ENCODE data around the gene GNPNAT1. TPM values are rescaled to one million over a fixed set of nuclear protein-coding genes. Genes with fewer than 3 reads are reported as not detected.
"Not testable (repeated sequence)": the region's sequence is repeated elsewhere in the genome, so short reads cannot be mapped to it uniquely, and the experiment has no call there.

The GNPNAT1 gene
- total RNA-seq, 1 donor from 2014 or later = 45.9 TPM

DNA sequence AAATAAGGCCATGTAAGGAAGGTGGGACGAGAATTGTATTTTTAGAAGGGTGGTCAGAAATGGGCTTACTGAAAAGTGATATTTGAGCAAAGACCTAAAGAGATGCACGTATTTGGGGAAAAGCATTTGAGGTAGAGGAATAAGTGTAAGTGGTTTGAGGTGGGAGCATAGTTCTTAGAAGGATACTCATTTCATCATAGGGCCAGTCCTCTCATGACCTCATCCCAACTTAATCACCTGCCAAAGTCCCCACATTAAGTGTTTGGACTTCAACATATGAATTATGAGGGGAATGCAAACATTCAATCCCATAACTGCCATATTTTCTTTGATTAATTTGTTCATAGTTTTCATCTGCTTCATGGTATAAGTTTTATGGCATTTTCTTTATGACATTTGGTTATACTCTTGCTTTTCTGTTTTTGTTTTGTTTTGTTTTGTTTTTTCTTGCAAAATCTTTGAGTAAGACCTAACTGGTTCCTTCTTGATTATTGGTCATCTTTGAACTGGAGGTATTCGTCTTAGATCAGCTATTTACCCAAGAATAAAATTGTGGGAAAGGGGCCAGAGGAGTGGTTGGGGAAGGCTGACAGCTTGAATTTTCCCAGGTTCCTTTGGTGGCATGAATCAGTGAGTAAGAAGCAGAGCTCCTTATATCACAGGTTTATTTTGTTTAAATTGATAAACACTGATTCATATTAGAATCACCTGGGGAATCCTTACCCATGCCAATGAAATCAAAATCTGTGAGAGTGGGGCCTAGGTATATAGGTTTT, 24.2 kb downstream of the GNPNAT1 start:
- DNase-seq (ENCODE audit: low spot score) = no peak
- TF ChIP-seq, protein P1, sequence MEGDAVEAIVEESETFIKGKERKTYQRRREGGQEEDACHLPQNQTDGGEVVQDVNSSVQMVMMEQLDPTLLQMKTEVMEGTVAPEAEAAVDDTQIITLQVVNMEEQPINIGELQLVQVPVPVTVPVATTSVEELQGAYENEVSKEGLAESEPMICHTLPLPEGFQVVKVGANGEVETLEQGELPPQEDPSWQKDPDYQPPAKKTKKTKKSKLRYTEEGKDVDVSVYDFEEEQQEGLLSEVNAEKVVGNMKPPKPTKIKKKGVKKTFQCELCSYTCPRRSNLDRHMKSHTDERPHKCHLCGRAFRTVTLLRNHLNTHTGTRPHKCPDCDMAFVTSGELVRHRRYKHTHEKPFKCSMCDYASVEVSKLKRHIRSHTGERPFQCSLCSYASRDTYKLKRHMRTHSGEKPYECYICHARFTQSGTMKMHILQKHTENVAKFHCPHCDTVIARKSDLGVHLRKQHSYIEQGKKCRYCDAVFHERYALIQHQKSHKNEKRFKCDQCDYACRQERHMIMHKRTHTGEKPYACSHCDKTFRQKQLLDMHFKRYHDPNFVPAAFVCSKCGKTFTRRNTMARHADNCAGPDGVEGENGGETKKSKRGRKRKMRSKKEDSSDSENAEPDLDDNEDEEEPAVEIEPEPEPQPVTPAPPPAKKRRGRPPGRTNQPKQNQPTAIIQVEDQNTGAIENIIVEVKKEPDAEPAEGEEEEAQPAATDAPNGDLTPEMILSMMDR (IDR thresholded peaks at IDR 0.05) = no peak
- Mint-ChIP-seq H3K36me3 (ENCODE audit: low read depth) (peaks cover 18% of the 10 kb centered on the region), H3K27ac (ENCODE audit: unreplicated experiment) (no peak overlapping the region), H3K4me1 (ENCODE audit: low read depth) (peaks cover 3% of the 10 kb centered on the region), H3K4me3 (ENCODE audit: unreplicated experiment) (no peak overlapping the region), H3K9me3 (ENCODE audit: low read depth) (no peaks in the 10 kb centered on the region), H3K27me3 (ENCODE audit: low read depth) (no peaks in the 10 kb centered on the region)

DNA sequence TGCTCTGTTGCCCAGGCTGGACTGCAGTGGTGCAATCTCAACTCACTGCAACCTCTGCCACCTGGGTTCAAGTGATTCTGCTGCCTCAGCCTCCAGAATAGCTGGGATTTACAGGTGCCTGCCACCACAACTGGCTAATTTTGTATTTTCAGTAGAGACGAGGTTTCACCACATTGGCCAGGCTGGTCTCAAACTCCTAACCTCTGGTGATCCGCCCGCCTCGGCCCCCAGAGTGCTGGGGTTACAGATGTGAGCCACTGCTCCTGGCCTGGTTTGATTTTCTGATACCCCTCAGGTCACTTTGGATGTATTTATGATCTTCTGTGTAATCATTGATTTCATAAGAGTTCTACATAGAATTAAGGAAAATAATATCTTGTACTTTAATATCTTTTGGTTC, 28.5 kb downstream of the GNPNAT1 start:
- H3K36me3 Mint-ChIP-seq (ENCODE audit: low read depth); H3K27ac Mint-ChIP-seq (ENCODE audit: unreplicated experiment); DNase-seq (ENCODE audit: low spot score); H3K27me3 Mint-ChIP-seq (ENCODE audit: low read depth); H3K4me3 Mint-ChIP-seq (ENCODE audit: unreplicated experiment); H3K9me3 Mint-ChIP-seq (ENCODE audit: low read depth); H3K4me1 Mint-ChIP-seq (ENCODE audit: low read depth): not testable (repeated sequence)

DNA sequence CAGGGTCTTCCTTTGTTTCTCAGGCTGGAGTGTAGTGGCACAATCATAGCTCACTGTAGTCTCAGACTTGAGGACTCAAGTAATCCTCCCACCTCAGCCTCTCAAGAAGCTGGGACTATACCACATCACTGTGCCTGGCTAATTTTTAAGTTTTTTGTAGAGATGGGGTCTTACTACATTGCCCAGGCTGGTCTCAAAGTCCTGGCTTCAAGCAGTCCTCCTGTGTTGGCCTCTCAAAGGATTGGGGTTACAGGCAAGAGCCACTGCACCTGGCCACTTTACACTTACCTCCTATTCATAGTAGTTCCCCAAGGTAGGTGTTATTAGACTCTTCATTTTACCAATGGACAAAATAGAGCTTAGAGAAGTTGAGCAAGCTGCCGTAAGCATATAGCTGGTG, 32.3 kb downstream of the GNPNAT1 start:
- Mint-ChIP-seq H3K36me3 (ENCODE audit: low read depth) (peaks cover 3% of the 10 kb centered on the region), H3K27me3 (ENCODE audit: low read depth) (no peaks in the 10 kb centered on the region), H3K4me1 (ENCODE audit: low read depth) (no peaks in the 10 kb centered on the region), H3K9me3 (ENCODE audit: low read depth) (no peaks in the 10 kb centered on the region), H3K27ac (ENCODE audit: unreplicated experiment) (no peak overlapping the region), H3K4me3 (ENCODE audit: unreplicated experiment) (no peak overlapping the region)
- TF ChIP-seq, protein P1 (IDR thresholded peaks at IDR 0.05) = no peak
- no peak for DNase-seq (ENCODE audit: low spot score)

DNA sequence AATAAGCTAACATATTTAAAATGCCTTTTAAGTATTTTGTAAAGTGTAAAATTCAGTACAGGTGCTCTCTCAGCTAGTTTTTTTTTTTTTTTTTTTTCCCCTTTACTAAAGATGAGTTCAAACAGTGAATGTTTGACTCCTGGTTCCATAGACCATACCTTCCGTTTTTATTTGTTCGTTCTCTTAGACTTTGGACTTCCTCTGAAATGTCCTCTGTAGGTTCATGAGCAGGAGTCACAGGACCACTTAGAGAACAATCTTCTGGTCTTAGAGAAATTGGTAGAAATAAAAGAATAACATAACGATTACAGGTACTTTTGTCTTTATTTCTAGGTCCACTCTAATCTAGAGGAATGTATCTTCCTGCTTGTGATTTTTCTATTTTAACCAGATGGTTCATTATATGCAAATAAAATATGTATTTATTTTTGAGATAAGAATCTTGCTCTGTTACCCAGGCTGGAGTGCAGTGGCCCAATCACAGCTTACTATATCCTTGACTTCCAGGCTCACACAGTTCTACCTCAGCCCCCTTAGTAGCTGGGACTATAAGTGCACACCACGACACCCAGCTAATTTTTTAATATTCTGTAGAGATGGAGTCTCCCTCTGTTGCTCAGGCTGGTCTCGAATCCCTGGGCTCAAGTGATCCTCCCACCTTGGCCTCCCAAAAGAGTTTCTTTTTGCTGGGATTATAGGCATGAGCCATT, 35.6 kb downstream of the GNPNAT1 start:
- no peak overlapping the region for H3K27ac Mint-ChIP-seq (ENCODE audit: unreplicated experiment)
- H3K9me3 Mint-ChIP-seq (ENCODE audit: low read depth) = no peaks in the 10 kb centered on the region
- no peak overlapping the region for H3K4me3 Mint-ChIP-seq (ENCODE audit: unreplicated experiment)
- H3K27me3 Mint-ChIP-seq (ENCODE audit: low read depth) = no peaks in the 10 kb centered on the region
- TF ChIP-seq, protein P1 (IDR thresholded peaks at IDR 0.05) = no peak
- no peaks in the 10 kb centered on the region for H3K4me1 Mint-ChIP-seq (ENCODE audit: low read depth)
- H3K36me3 Mint-ChIP-seq (ENCODE audit: low read depth) = no peaks in the 10 kb centered on the region
- DNase-seq (ENCODE audit: low spot score) = no peak

DNA sequence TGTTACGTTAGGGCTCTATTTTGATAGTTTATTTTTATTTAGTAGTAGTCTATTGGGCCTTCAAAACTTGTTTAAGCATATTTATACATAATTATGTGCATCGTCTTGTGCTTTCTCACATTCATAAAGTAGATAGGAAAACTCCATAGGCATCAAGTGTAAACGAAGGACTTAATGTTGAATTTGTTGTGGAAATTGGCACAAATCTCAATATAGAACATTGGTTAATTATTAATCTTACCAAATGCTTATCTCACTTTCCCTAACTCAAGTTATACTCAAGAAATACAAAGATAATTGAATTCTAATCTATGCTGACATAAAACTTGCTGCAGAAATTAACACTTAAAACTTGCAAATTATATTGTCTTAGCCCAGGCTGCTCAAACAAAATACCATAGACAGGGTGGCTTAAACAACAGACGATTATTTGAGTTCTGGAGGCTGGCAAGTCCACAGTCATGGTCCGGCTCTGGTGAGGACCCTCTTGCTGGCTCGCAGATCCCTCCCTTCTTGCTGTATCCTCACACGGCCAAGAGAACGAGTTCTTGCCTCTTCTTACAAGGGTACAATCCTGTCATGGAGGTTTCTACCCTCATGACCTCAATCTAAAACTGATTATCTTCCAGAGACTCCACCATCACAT, 42.6 kb downstream of the GNPNAT1 start:
- H3K36me3 Mint-ChIP-seq (ENCODE audit: low read depth) = peaks cover 10% of the 10 kb centered on the region
- H3K9me3 Mint-ChIP-seq (ENCODE audit: low read depth) = no peaks in the 10 kb centered on the region
- H3K27ac Mint-ChIP-seq (ENCODE audit: unreplicated experiment) = no peak overlapping the region

More for the DNA sequence above, 42.6 kb downstream of the GNPNAT1 start:
- peaks cover 9% of the 10 kb centered on the region for H3K4me1 Mint-ChIP-seq (ENCODE audit: low read depth)
- no peak overlapping the region for H3K4me3 Mint-ChIP-seq (ENCODE audit: unreplicated experiment)
- no peak for DNase-seq (ENCODE audit: low spot score)
- H3K27me3 Mint-ChIP-seq (ENCODE audit: low read depth) = no peaks in the 10 kb centered on the region
- TF ChIP-seq, protein P1 (IDR thresholded peaks at IDR 0.05) = no peak
